IPS-15b (cell line): ENCODE measurements around the gene LSM3.

Experiments
- H3K27me3 ChIP-seq: one replicate; pipeline ENCODE4 v1.6.1; 2013; ENCODE audit warnings: low read length; ENCODE audit not compliant: control insufficient read depth, insufficient read depth
- H3K36me3 ChIP-seq: one replicate; pipeline ENCODE4 v1.6.1; 2013; ENCODE audit warnings: low read length; ENCODE audit not compliant: control insufficient read depth, insufficient read depth
- H3K4me1 ChIP-seq: one replicate; pipeline ENCODE4 v1.6.1; 2013; ENCODE audit warnings: mild to moderate bottlenecking, low read length; ENCODE audit not compliant: control insufficient read depth, insufficient read depth
- H3K4me3 ChIP-seq: one replicate; pipeline ENCODE4 v1.5.1; 2013; ENCODE audit warnings: low read depth, low read length
- H3K9ac ChIP-seq: one replicate; pipeline ENCODE4 v1.6.1; 2013; ENCODE audit warnings: low read depth, mild to moderate bottlenecking, low read length
- H3K9me3 ChIP-seq: one replicate; pipeline ENCODE4 v1.6.1; 2013; ENCODE audit warnings: mild to moderate bottlenecking, low read length; ENCODE audit not compliant: control insufficient read depth, insufficient read depth

Gene LSM3

DNA sequence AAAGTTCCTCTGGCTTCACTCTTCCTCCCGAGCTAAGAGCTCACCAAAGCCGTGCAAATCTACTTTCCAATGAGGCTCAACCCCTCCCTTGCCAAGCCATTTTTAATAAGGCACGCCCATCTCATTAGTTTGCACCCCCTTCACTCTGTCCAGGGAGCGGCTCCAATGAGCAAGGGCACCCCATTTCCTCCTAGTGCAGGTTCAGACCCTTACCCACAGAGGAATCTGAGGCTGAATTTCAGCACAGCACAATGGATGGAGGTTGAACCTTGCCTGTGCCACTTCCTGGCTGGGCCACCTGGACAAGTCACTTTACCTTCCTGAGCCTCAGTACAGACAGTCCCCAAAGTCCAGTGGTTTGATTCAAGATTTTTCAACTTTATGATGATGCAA, 25.7 kb upstream of the LSM3 start:
- H3K4me1 ChIP-seq: peaks cover 3% of the 10 kb centered on the region
- no peak overlapping the region for H3K4me3 ChIP-seq
- H3K27me3 ChIP-seq: no peaks in the 10 kb centered on the region
- H3K9me3 ChIP-seq: no peaks in the 10 kb centered on the region
- H3K36me3 ChIP-seq: peaks cover 20% of the 10 kb centered on the region
- H3K9ac ChIP-seq: no peak overlapping the region

DNA sequence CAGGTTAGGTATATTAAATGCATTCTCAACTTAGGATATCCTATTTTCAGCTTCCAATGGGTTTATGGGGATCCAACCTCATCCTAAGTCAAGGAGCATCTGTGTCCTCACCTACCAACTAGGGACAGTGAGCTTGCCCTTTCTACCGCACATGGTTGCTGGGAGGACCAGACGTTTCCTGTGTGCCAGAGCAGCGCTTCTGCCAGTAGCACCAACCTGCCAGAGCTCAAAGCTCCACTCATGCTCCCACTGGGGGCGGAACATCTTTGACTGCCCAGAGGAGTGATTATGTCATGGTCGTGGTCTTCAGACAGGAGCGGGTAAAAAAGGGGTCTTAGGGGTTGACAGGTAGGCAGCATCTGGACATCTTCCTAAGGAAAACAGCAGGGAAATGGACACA, 25.0 kb upstream of the LSM3 start:
- Histone ChIP-seq H3K4me3 (no peak overlapping the region), H3K27me3 (no peaks in the 10 kb centered on the region), H3K9ac (no peak overlapping the region), H3K9me3 (no peaks in the 10 kb centered on the region), H3K36me3 (peaks cover 21% of the 10 kb centered on the region), H3K4me1 (no peaks in the 10 kb centered on the region)

DNA sequence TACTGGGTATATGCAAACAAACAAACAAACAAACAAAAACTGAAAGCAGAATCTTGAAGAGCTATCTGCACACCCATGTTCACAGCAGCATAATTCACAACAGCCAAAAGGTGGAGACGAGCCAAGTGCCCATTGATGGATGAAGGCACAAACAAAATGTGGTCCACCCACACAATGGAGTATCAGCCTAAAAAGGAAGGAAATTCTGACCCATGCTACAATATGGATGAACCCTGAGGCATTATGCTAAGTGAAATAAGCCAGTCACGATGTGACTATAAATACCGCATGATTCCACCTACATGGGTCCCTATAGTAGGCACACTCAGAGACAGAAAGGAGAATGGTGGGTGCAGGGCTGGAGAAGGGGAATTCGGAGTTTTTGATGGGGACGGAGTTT, 24.3 kb upstream of the LSM3 start:
- no peaks in the 10 kb centered on the region for H3K4me1 ChIP-seq
- peaks cover 21% of the 10 kb centered on the region for H3K36me3 ChIP-seq
- H3K27me3 ChIP-seq: no peaks in the 10 kb centered on the region
- H3K9ac ChIP-seq: no peak overlapping the region
- no peak overlapping the region for H3K4me3 ChIP-seq
- H3K9me3 ChIP-seq: no peaks in the 10 kb centered on the region

DNA sequence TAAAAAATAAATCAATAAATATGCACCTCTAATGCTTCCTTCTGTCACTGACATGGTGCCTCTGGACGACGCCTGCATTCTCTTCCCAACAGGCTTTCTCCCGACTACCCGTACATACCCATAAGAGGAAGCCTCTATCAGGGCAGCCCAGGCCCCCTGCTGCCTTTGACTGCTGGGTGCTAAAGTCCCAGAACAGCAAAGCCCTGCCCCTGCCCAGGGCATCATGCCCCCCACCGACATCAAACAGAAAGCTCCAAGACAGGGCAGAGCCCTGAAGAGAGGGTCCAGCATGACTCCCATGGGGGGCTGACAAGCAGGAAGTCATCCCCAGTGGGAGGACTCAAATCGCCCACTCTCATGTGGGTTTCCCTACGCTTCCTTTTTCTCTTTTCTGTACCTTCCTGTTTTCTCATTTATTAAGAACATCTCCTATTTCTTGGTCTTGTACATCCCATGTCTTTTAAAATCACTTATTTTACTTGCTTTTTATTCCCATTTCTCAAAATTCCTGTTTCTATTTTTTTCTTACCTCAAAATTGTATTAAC, 23.6 kb upstream of the LSM3 start:
- Histone ChIP-seq H3K9ac (no peak overlapping the region), H3K36me3 (peaks cover 25% of the 10 kb centered on the region), H3K4me1 (no peaks in the 10 kb centered on the region), H3K27me3 (no peaks in the 10 kb centered on the region), H3K4me3 (no peak overlapping the region), H3K9me3 (no peaks in the 10 kb centered on the region)

DNA sequence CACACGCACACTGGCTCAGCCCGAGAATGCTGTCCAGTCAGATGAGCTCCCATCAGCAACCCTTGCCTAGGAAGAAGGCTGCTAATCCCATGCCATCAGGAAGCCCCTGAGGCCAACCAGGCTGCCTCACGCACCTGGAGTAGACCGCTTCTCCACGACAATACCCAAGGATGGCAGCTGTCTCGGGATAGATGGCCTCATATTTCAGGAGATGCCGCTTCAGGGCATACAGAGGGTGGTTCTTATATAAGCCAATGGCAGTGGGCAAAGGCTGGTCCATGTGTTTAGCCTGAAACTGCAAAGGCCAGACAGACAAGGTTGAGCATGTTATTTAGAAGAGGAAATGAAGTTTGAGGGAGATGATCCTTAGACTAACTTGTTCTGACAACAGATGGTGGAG, 22.4 kb upstream of the LSM3 start:
- Histone ChIP-seq H3K9me3 (no peaks in the 10 kb centered on the region), H3K4me3 (no peak overlapping the region), H3K9ac (no peak overlapping the region), H3K4me1 (no peaks in the 10 kb centered on the region), H3K27me3 (no peaks in the 10 kb centered on the region), H3K36me3 (peaks cover 25% of the 10 kb centered on the region)

DNA sequence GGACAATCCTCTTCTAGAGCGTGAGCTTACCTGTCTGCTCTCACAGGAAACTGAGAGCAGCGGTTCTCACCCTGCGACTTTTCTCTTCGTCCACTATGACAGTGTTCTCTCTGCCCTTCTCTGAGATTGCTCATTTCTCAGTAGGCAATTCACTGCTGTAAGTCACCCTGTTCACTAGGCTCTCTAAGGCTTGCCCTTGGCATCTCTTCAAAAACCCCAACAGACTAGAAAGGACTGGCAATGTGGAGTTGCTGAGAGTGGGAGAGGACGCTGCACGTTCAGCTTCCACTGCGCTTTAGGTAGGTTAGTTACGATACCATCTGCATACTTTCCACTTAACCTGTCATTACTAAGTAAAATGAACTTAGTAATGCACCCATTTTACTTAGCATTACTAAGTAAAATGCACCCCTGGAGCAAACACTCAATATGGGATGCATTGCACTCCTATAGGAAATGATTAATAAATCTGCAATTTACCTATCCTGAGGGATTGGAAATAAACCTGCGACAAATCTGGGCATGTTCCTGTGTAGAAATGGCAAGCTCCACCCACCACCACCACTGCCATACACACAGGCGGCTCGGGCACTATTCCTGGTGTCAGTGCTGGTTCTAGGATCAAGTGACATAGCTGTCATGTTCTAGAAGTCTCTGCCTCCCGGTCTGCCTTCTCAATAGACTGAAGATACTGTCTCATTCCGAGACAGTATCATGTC, 21.6 kb upstream of the LSM3 start:
- H3K27me3 ChIP-seq: no peaks in the 10 kb centered on the region
- peaks cover 28% of the 10 kb centered on the region for H3K36me3 ChIP-seq
- no peak overlapping the region for H3K4me3 ChIP-seq
- no peaks in the 10 kb centered on the region for H3K4me1 ChIP-seq
- no peaks in the 10 kb centered on the region for H3K9me3 ChIP-seq
- no peak overlapping the region for H3K9ac ChIP-seq

DNA sequence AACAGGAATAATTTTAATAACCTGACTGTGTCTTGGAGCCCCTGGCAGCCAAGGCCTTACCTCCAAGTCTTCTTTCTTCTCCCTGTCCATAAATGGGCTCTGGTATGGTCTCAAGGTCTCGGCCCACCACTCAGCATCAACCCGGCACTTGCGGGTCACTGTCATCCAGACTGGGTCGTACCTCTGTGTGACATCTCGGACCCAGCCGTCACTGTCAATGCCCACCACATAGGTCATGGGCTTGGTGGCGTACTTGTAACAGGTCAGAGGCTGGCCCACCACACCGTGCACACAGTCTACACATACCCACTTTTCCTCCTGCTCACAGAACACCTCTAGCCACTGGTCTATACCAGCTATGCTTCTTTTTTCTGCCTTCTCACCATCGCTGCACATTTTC, 20.7 kb upstream of the LSM3 start:
- H3K9ac ChIP-seq: no peak overlapping the region
- no peaks in the 10 kb centered on the region for H3K27me3 ChIP-seq
- H3K9me3 ChIP-seq: no peaks in the 10 kb centered on the region
- H3K4me1 ChIP-seq: no peaks in the 10 kb centered on the region
- no peak overlapping the region for H3K4me3 ChIP-seq
- H3K36me3 ChIP-seq: peaks cover 34% of the 10 kb centered on the region

DNA sequence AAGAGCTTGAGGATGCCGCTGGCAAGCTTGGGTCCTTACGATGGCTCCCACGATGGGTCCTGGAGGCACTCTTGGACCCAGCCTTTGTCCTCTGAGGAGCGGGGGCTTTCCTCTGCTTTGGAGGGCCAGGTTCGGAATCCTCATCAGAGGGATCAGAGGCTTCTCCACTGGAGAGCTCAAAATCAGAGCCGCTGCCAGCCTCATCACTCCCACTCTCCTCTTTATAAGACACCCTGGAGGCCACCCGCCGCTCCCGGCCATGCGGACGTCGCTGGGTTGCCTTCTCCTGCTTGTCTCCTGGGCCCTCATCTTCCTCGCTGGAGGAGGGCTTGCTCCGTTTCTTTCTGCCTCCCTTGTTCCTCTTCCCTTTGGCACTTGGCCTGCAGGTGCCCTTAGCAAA, 20.2 kb upstream of the LSM3 start:
- Histone ChIP-seq H3K9ac (no peak overlapping the region), H3K4me1 (no peaks in the 10 kb centered on the region), H3K27me3 (no peaks in the 10 kb centered on the region), H3K9me3 (no peaks in the 10 kb centered on the region), H3K36me3 (peaks cover 36% of the 10 kb centered on the region), H3K4me3 (no peak overlapping the region)

DNA sequence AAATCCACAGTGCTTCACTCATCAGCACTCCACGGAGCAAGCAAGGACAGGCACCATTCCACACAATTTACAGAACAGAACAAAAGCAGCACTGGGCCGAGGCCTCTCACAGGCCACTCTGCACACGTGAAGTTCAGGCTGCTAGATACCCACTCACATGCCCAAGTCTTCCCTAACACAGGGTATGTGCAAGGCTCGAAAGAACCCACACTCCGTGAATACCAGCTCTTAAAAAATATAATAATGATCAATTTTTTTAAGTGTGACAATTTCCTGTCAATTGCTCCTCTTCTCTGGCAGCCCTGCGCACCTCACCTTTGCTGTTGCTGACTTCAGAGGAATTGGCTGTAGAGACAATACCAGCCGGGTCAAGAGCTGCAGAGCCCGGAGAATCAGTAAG, 19.2 kb upstream of the LSM3 start:
- Histone ChIP-seq H3K36me3 (peaks cover 36% of the 10 kb centered on the region), H3K9ac (no peak overlapping the region), H3K4me3 (no peak overlapping the region), H3K4me1 (no peaks in the 10 kb centered on the region), H3K9me3 (no peaks in the 10 kb centered on the region), H3K27me3 (no peaks in the 10 kb centered on the region)

DNA sequence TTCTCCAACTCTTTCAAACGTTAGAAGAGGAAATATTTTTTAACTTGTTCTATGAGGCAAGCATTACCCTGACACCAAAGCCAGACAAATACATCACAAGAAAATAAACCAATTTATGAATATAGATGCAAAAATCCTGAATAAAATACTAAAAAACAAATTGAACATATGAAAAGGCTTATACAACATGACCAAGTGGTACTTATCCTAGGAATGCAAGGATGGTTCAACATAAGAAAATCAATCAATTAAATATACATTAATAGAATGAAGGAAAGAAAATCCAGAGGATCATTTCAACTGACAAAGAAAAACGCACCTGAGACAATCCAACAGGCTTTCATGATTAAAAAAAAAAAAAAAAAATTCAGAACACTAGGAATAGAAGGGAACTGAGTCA, 17.3 kb upstream of the LSM3 start:
- Histone ChIP-seq H3K4me3 (no peak overlapping the region), H3K9ac (no peak overlapping the region), H3K36me3 (peaks cover 37% of the 10 kb centered on the region), H3K4me1 (no peaks in the 10 kb centered on the region), H3K9me3 (no peaks in the 10 kb centered on the region), H3K27me3 (no peaks in the 10 kb centered on the region)

DNA sequence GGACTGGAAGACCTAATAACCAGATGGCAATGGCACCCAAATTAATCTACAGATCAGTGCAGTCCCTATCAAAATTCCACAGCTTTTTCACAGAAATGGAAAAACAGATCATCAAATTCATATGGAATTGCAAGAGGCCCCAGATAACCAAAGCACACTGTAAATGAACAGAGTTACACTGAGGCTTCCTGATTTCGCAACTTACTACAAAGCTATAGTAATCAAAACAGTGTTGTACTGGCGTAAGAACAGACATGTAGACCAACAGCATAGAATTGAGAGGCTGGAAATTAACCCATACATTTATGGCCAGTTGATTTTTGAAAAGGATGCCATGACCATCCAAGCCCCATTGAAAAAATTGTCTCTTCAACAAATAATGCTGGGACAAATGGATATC, 16.4 kb upstream of the LSM3 start:
- H3K27me3 ChIP-seq: no peaks in the 10 kb centered on the region

DNA sequence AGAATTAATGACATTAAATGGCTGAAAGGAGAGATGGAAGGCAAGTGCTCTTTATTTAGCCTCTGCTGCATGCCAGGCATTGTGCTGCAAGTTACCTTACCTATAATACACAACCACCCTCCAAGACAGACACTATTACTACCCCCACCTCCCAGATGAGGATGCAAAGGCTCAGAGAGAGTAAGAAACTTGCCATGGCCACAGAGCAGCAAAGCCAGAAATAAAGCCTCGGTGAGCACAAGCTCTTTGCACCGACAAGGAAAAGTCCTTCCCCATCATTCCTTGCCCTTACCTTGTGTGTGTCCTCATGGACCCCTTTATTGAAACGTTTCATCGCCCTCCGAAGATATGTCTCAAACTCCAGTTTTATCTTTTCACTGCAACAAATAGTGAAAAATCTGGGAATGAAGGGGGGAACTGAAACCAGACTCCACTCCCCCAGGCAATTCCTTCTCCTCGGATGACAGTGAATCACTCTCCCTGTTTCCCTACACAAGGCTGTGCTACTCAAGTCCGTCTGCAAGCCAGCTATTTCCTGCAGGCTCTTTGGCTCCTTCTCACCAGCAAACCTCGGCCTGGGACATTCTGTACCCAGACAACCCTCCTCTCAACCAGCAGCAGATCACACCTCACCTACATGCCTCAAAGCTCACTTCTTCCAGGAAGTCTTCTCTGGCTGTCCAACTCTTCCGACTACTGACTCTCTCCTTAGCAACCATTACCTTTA, 11.6 kb upstream of the LSM3 start:
- no peak overlapping the region for H3K4me3 ChIP-seq
- no peaks in the 10 kb centered on the region for H3K9me3 ChIP-seq
- H3K9ac ChIP-seq: no peak overlapping the region
- H3K27me3 ChIP-seq: no peaks in the 10 kb centered on the region
- no peaks in the 10 kb centered on the region for H3K4me1 ChIP-seq
- H3K36me3 ChIP-seq: peaks cover 26% of the 10 kb centered on the region

More for the DNA sequence above, 16.4 kb upstream of the LSM3 start:
- H3K4me1 ChIP-seq: no peaks in the 10 kb centered on the region
- no peaks in the 10 kb centered on the region for H3K9me3 ChIP-seq
- H3K9ac ChIP-seq: no peak overlapping the region
- H3K4me3 ChIP-seq: no peak overlapping the region
- peaks cover 39% of the 10 kb centered on the region for H3K36me3 ChIP-seq
